Skin of body (tissue), 2 donors: ENCODE measurements around the gene TMEM151A. TPM values are rescaled to one million over a fixed set of nuclear protein-coding genes. Genes with fewer than 3 reads are reported as not detected.
A peak's percentile ranks its signal among the peaks of the same experiment; 100 is the strongest.

ENCODE experiments used
- DNase-seq: peaks from one replicate; lab custom pipeline; 2025; lab: John Stamatoyannopoulos, UW
- total RNA-seq: library from RNA; depleted of rRNA; stranded (reverse); fragments of >200 nt; gene quantifications from one replicate; pipeline ENCODE4 v1.2.3, GENCODE V29; 2014

Gene TMEM151A
- total RNA-seq, 1 donor from 2014 or later = not detected

- peak; percentile 61 for DNase-seq
Observed at GRCh38 chr11:66336234-66337102, 44.8 kb downstream of the TMEM151A start, which contains the start of gene RIN1. Gene RIN1, minus strand, starts transcription at chr11:66336434. Its CDS starts 32 bp downstream, at chr11:66336402.

GRCh38 chr11:66337103-66337899, 45.6 kb downstream of the TMEM151A start:
- DNase-seq = no peak

- no peak for DNase-seq
Observed at GRCh38 chr11:66338276-66339161, 46.8 kb downstream of the TMEM151A start.

- DNase-seq = no peak
Observed at GRCh38 chr11:66339162-66339675, 47.5 kb downstream of the TMEM151A start.

GRCh38 chr11:66339686-66340483, 48.2 kb downstream of the TMEM151A start:
- no peak for DNase-seq

- DNase-seq = no peak
Observed at GRCh38 chr11:66340596-66341501, 49.2 kb downstream of the TMEM151A start.

- DNase-seq = no peak
Observed at GRCh38 chr11:66341502-66342126, 49.9 kb downstream of the TMEM151A start.

- DNase-seq = no peak
Observed at GRCh38 chr11:66343176-66343575, 51.5 kb downstream of the TMEM151A start.

- peak; percentile 94 for DNase-seq
Observed at GRCh38 chr11:66344550-66345315, 53.0 kb downstream of the TMEM151A start, which contains the start of gene BRMS1. Gene BRMS1, minus strand, starts transcription at chr11:66345104. Its CDS starts 2,870 bp downstream, at chr11:66342234.

GRCh38 chr11:66345316-66345649, 53.6 kb downstream of the TMEM151A start:
- DNase-seq = peak; percentile 74

Other genes starting within 250 kb of the TMEM151A start
- not detected for gene GAL3ST3, start 242.7 kb upstream of the TMEM151A start, total RNA-seq
- gene SF3B2, start 239.5 kb upstream of the TMEM151A start, total RNA-seq = 87.3 TPM
- 31.0 TPM for gene PACS1, start 221.6 kb upstream of the TMEM151A start, total RNA-seq
- 9.8 TPM for gene KLC2, start 34.2 kb upstream of the TMEM151A start, total RNA-seq
- gene RAB1B, start 23.3 kb upstream of the TMEM151A start, total RNA-seq = 33.6 TPM
- gene CNIH2, start 13.7 kb upstream of the TMEM151A start, total RNA-seq = 0.59 TPM
- gene YIF1A, start 2.8 kb upstream of the TMEM151A start, total RNA-seq = 49.7 TPM
- gene CD248, start 25.1 kb downstream of the TMEM151A start, total RNA-seq = 31.2 TPM
- gene RIN1, start 44.5 kb downstream of the TMEM151A start, total RNA-seq = 3.6 TPM
- 14.6 TPM for gene BRMS1, start 53.2 kb downstream of the TMEM151A start, total RNA-seq
- 16.0 TPM for gene B4GAT1, start 55.7 kb downstream of the TMEM151A start, total RNA-seq
- 0.89 TPM for gene SLC29A2, start 79.9 kb downstream of the TMEM151A start, total RNA-seq
- 2.7 TPM for gene NPAS4, start 129.1 kb downstream of the TMEM151A start, total RNA-seq
- 18.8 TPM for gene MRPL11, start 147.0 kb downstream of the TMEM151A start, total RNA-seq
- gene PELI3, start 175.0 kb downstream of the TMEM151A start, total RNA-seq = 5.0 TPM
- gene DPP3, start 188.5 kb downstream of the TMEM151A start, total RNA-seq = 16.0 TPM
- 25.0 TPM for gene BBS1, start 218.7 kb downstream of the TMEM151A start, total RNA-seq